GM23338 (cell line): Measurements from ENCODE around the gene CLDN6. TPM values are rescaled to one million over a fixed set of nuclear protein-coding genes. Genes with fewer than 3 reads are reported as not detected.
A peak's percentile ranks its signal among the peaks of the same experiment; 100 is the strongest.

Experiments used
- ATAC-seq: fragments of 200-7000 bp; cut with Tn5 transposase; 3 replicates; pipeline ENCODE4 v1.9.1; 2020
- DNase-seq: peaks from one replicate; pipeline ENCODE4 v3.0.0-alpha.2; 2015; ENCODE audit warnings: low spot score
- H2AFZ ChIP-seq: fragments of 200-600 bp; sonication (generic); 2 replicates; pipeline ENCODE4 v1.8.0; 2016; ENCODE audit warnings: antibody characterized with exemption, mild to moderate bottlenecking, moderate library complexity
- H3F3A ChIP-seq: fragments of 200-600 bp; sonication (generic); replicated peaks from 2 replicates; pipeline ENCODE4 v1.8.0; 2017; ENCODE audit warnings: antibody characterized with exemption, mixed run types, low read depth
- H3K27ac ChIP-seq: fragments of 200-600 bp; sonication (generic); 2 replicates; pipeline ENCODE4 v1.6.1; 2016; ENCODE audit warnings: low read depth
- H3K27me3 ChIP-seq: fragments of 200-600 bp; sonication (generic); 2 replicates; pipeline ENCODE4 v1.8.0; 2016; ENCODE audit warnings: mild to moderate bottlenecking, mixed run types, moderate library complexity; ENCODE audit not compliant: insufficient read depth
- H3K36me3 ChIP-seq: fragments of 200-600 bp; sonication (generic); 2 replicates; pipeline ENCODE4 v1.8.0; 2016; ENCODE audit warnings: mild to moderate bottlenecking; ENCODE audit not compliant: insufficient read depth
- H3K4me1 ChIP-seq: fragments of 200-600 bp; sonication (generic); 2 replicates; pipeline ENCODE4 v1.8.0; 2016; ENCODE audit warnings: mild to moderate bottlenecking, moderate library complexity; ENCODE audit not compliant: insufficient read depth
- H3K4me2 ChIP-seq: fragments of 200-600 bp; sonication (generic); 2 replicates; pipeline ENCODE4 v1.7.1; 2017; ENCODE audit warnings: mixed run types
- H3K4me3 ChIP-seq: fragments of 200-600 bp; sonication (generic); 2 replicates; pipeline ENCODE4 v1.6.1; 2016; ENCODE audit warnings: mixed run types
- H3K79me2 ChIP-seq: fragments of 200-600 bp; sonication (generic); replicated peaks from 2 replicates; pipeline ENCODE4 v1.8.0; 2017; ENCODE audit warnings: mild to moderate bottlenecking; ENCODE audit not compliant: insufficient read depth
- H3K9me2 ChIP-seq: fragments of 200-600 bp; sonication (generic); 2 replicates; pipeline ENCODE4 v1.8.0; 2017; ENCODE audit not compliant: insufficient read depth
- H4K20me1 ChIP-seq: fragments of 200-600 bp; sonication (generic); replicated peaks from 2 replicates; pipeline ENCODE4 v1.8.0; 2017; ENCODE audit warnings: mild to moderate bottlenecking; ENCODE audit not compliant: insufficient read depth
- H3K27ac Mint-ChIP-seq: 2 replicates; pipeline ENCODE4 v1.8.0; 2020; ENCODE audit warnings: inconsistent platforms, mild to moderate bottlenecking, moderate library complexity, mixed read lengths
- H3K27me3 Mint-ChIP-seq: 3 replicates; pipeline ENCODE4 v1.8.0; 2022; ENCODE audit warnings: low read depth, mild to moderate bottlenecking, moderate library complexity, mixed read lengths, inconsistent platforms; ENCODE audit not compliant: insufficient read depth, poor library complexity
- H3K36me3 Mint-ChIP-seq: 3 replicates; pipeline ENCODE4 v1.8.0; 2021; ENCODE audit warnings: low read depth, mild to moderate bottlenecking, inconsistent platforms, moderate library complexity, mixed read lengths
- H3K4me1 Mint-ChIP-seq: 3 replicates; pipeline ENCODE4 v1.8.0; 2020; ENCODE audit warnings: mild to moderate bottlenecking, inconsistent platforms, mixed read lengths
- H3K4me3 Mint-ChIP-seq: 3 replicates; pipeline ENCODE4 v1.8.0; 2021; ENCODE audit warnings: moderate library complexity, mild to moderate bottlenecking, inconsistent platforms, mixed read lengths
- H3K9me3 Mint-ChIP-seq: 3 replicates; pipeline ENCODE4 v1.8.0; 2020; ENCODE audit warnings: moderate library complexity, mild to moderate bottlenecking, inconsistent platforms, mixed read lengths
- CTCF ChIP-seq, 2 experiments: fragments of 200-600 bp in 1 of 2; sonication (generic) in 1 of 2; conservative IDR thresholded peaks; 2 replicates each; pipeline versions ENCODE4 v1.5.1 to v1.6.1; 2016 to 2017; ENCODE audit warnings: antibody characterized with exemption in 2 of 2, low read depth in 2 of 2, mild to moderate bottlenecking in 2 of 2, moderate library complexity in 1 of 2
- ETS1 ChIP-seq: IDR thresholded peaks from 2 replicates; pipeline ENCODE4 v1.6.1; 2016; ENCODE audit warnings: antibody characterized with exemption
- EZH2 ChIP-seq: fragments of 200-600 bp; sonication (generic); IDR thresholded peaks from one replicate; pipeline ENCODE4 v1.8.0; 2017; ENCODE audit warnings: antibody characterized with exemption, mild to moderate bottlenecking, low read depth; ENCODE audit not compliant: unreplicated experiment
- EZH2phosphoT487 ChIP-seq: fragments of 200-600 bp; sonication (generic); IDR thresholded peaks from one replicate; pipeline ENCODE4 v1.8.1; 2018; ENCODE audit warnings: antibody characterized with exemption; ENCODE audit not compliant: unreplicated experiment
- JUNB ChIP-seq: IDR thresholded peaks from one replicate; pipeline ENCODE4 v1.6.1; 2016; ENCODE audit warnings: antibody characterized with exemption; ENCODE audit not compliant: unreplicated experiment
- NANOG ChIP-seq: IDR thresholded peaks from 2 replicates; pipeline ENCODE4 v1.6.1; 2016; ENCODE audit warnings: antibody characterized with exemption, borderline replicate concordance
- REST ChIP-seq: IDR thresholded peaks from one replicate; pipeline ENCODE4 v1.6.1; 2018; ENCODE audit warnings: antibody characterized with exemption; ENCODE audit not compliant: unreplicated experiment
- STAT1 ChIP-seq: IDR thresholded peaks from one replicate; pipeline ENCODE4 v1.6.1; 2016; ENCODE audit warnings: antibody characterized with exemption; ENCODE audit not compliant: unreplicated experiment
- ZNF114 ChIP-seq: fragments of 250-450 bp; sonication (Bioruptor Pico); IDR thresholded peaks from 2 replicates; pipeline ENCODE4 v1.5.0; 2020; ENCODE audit warnings: mild to moderate bottlenecking, moderate library complexity
- ZNF331 ChIP-seq: fragments of 250-450 bp; sonication (Bioruptor Pico); IDR thresholded peaks from 2 replicates; pipeline ENCODE4 v1.5.0; 2020; ENCODE audit warnings: low read depth, mild to moderate bottlenecking, moderate library complexity
- ZNF462 ChIP-seq: fragments of 250-450 bp; sonication (Bioruptor Pico); IDR thresholded peaks from 2 replicates; pipeline ENCODE4 v1.5.0; 2020; ENCODE audit warnings: mild to moderate bottlenecking, moderate library complexity
- polyA plus RNA-seq: library from polyadenylated mRNA; unstranded; fragments of >200 nt; fragmentation: Nextera tagmentation; extraction: Ambion mirVana; gene quantifications from 2 replicates; pipeline ENCODE4 v1.2.1, GENCODE V29; 2016
- total RNA-seq: library from RNA; depleted of rRNA; stranded (reverse); fragments of >200 nt; shearing (Covaris generic); gene quantifications from 2 replicates; pipeline ENCODE4 v1.2.3, GENCODE V29; 2014

The CLDN6 gene
- total and polyA plus RNA-seq, 2 experiments from 2014 or later = 537 to 1,028 TPM

GRCh38 chr16:3057181-3058138, 39.5 kb upstream of the CLDN6 start:
- ATAC-seq = no peak
- DNase-seq = peak; percentile 27
- Histone ChIP-seq H3K27me3 (peaks cover 4% of the 10 kb centered on the region; the same call in 1 of the 2 replicates), H3F3A (peaks cover 15% of the 10 kb centered on the region), H3K36me3 (no peaks in the 10 kb centered on the region), H3K79me2 (no peaks in the 10 kb centered on the region; the same call in 1 of the 2 replicates), H3K4me3 (peak overlapping the region; percentile 84), H2AFZ (no peak overlapping the region), H3K27ac (no peak overlapping the region), H3K4me2 (peak overlapping the region; percentile 85), H3K4me1 (peaks cover 10% of the 10 kb centered on the region), H4K20me1 (no peaks in the 10 kb centered on the region; the same call in 1 of the 2 replicates), H3K9me2 (no peaks in the 10 kb centered on the region)
- no peaks in the 10 kb centered on the region; the same call in 2 of the 3 replicates for H3K9me3 Mint-ChIP-seq
- peaks cover 15% of the 10 kb centered on the region for H3K27me3 Mint-ChIP-seq
- H3K36me3 Mint-ChIP-seq = peaks cover 22% of the 10 kb centered on the region
- no peak for TF ChIP-seq CTCF (conservative IDR thresholded peaks at IDR 0.05; ENCODE audit: low read depth in 2 of 2)
- no peak for TF ChIP-seq STAT1
- TF ChIP-seq REST = no peak
- TF ChIP-seq NANOG = no peak
- no peak for TF ChIP-seq ZNF114 (CRISPR knock-in tag)
- no peak for TF ChIP-seq ETS1
- TF ChIP-seq ZNF462 = no peak
- TF ChIP-seq EZH2phosphoT487 = no peak
- TF ChIP-seq JUNB = no peak
- TF ChIP-seq EZH2 = no peak
- TF ChIP-seq ZNF331 (CRISPR knock-in tag) = no peak
- H3K4me1 Mint-ChIP-seq = peaks cover 20% of the 10 kb centered on the region
- peak overlapping the region; percentile 81; the same call in 2 of the 3 replicates for H3K4me3 Mint-ChIP-seq
- no peak overlapping the region for H3K27ac Mint-ChIP-seq
